ENCODE results near the gene NOS3. TPM values are rescaled to one million over a fixed set of nuclear protein-coding genes. Genes with fewer than 3 reads are reported as not detected.

NOS3 gene
- polyA plus RNA-seq, 1 of the 3 experiments (the other 2 are of a cell fraction), result 0.41 TPM

DNA sequence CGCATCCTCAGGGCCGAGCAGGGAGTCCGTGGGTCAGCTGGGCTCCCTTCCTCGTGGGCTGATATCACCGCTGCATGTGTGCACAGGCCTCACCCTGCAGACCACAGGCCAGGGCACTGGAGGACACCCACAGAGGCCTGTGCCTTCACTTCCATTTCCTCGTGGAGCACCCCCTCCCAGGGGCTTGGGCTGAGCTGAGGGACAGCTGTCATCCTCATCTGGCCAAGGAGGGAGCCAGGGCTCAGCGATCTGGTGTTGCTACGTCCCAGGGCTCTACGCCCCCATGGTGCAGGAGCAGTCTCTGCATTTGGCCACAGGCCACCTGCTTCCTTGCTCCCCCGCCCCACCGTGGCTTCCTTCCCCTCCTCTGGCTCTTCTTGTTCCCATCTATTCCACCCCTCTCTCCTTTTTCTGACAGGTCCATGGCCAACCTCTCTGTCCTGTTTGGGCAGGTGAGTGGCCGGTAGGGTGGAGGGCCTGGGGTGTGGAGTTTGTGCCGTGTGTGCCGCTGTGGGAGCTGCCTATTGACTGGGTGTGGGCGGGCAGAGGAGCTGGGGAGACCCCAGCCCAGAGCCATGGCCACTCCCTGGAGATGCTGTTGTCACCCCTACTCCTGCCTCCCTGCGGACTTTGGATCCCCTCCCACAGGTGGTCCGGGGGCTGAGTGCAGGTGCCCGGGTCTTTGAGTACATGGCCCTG is 49.2 kb downstream of the NOS3 start:
- H4K20me1 ChIP-seq (ENCODE audit: insufficient read depth), result no peaks in the 10 kb centered on the region
- no peaks in the 10 kb centered on the region for H3K9me3 ChIP-seq
- H3K9ac ChIP-seq, result peak overlapping the region; percentile 61; the same call in 1 of the 2 replicates
- TF ChIP-seq POLR2AphosphoS5 (IDR thresholded peaks at IDR 0.05; ENCODE audit: low read depth, low read length) (no peak), FOXM1 (IDR thresholded peaks at IDR 0.05; ENCODE audit: low read depth) (no peak), TEAD4 (IDR thresholded peaks at IDR 0.05; ENCODE audit: borderline replicate concordance, insufficient read depth) (no peak), NRF1 (IDR thresholded peaks at IDR 0.05; ENCODE audit: low read depth, low read length) (no peak), SIN3A (IDR thresholded peaks at IDR 0.05; ENCODE audit: borderline replicate concordance, low read depth, low read length) (no peak), GABPA (IDR thresholded peaks at IDR 0.05; ENCODE audit: low read depth) (no peak), RAD21 (IDR thresholded peaks at IDR 0.05; ENCODE audit: low read length) (no peak), EZH2phosphoT487 (IDR thresholded peaks at IDR 0.05; ENCODE audit: borderline replicate concordance, low read depth) (no peak), NFIC (IDR thresholded peaks at IDR 0.05; ENCODE audit: borderline replicate concordance) (no peak)
- TF ChIP-seq, protein P1, sequence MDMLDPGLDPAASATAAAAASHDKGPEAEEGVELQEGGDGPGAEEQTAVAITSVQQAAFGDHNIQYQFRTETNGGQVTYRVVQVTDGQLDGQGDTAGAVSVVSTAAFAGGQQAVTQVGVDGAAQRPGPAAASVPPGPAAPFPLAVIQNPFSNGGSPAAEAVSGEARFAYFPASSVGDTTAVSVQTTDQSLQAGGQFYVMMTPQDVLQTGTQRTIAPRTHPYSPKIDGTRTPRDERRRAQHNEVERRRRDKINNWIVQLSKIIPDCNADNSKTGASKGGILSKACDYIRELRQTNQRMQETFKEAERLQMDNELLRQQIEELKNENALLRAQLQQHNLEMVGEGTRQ (IDR thresholded peaks at IDR 0.05; ENCODE audit: borderline replicate concordance, low read depth, low read length), result no peak
- TF ChIP-seq, protein P2, sequence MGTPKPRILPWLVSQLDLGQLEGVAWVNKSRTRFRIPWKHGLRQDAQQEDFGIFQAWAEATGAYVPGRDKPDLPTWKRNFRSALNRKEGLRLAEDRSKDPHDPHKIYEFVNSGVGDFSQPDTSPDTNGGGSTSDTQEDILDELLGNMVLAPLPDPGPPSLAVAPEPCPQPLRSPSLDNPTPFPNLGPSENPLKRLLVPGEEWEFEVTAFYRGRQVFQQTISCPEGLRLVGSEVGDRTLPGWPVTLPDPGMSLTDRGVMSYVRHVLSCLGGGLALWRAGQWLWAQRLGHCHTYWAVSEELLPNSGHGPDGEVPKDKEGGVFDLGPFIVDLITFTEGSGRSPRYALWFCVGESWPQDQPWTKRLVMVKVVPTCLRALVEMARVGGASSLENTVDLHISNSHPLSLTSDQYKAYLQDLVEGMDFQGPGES (IDR thresholded peaks at IDR 0.05; ENCODE audit: low read depth, low read length), result no peak
- TF ChIP-seq, protein P3, sequence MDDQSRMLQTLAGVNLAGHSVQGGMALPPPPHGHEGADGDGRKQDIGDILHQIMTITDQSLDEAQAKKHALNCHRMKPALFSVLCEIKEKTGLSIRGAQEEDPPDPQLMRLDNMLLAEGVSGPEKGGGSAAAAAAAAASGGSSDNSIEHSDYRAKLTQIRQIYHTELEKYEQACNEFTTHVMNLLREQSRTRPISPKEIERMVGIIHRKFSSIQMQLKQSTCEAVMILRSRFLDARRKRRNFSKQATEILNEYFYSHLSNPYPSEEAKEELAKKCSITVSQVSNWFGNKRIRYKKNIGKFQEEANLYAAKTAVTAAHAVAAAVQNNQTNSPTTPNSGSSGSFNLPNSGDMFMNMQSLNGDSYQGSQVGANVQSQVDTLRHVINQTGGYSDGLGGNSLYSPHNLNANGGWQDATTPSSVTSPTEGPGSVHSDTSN (IDR thresholded peaks at IDR 0.05), result no peak
- TF ChIP-seq, protein P4, sequence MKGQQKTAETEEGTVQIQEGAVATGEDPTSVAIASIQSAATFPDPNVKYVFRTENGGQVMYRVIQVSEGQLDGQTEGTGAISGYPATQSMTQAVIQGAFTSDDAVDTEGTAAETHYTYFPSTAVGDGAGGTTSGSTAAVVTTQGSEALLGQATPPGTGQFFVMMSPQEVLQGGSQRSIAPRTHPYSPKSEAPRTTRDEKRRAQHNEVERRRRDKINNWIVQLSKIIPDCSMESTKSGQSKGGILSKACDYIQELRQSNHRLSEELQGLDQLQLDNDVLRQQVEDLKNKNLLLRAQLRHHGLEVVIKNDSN (IDR thresholded peaks at IDR 0.05; ENCODE audit: borderline replicate concordance, low read depth), result no peak
- H3K79me2 ChIP-seq (ENCODE audit: insufficient read depth), result no peaks in the 10 kb centered on the region; the same call in 1 of the 2 replicates
- peak overlapping the region; percentile 98 for H3K27ac ChIP-seq (ENCODE audit: low read depth in 2 of 2, low read length in 1 of 2)
- DNase-seq, result peak; percentile 59
- WGBS (ENCODE audit: low lambda C conversion rate), result 69% methylated on average over 16 of the region's 18 CpGs
- H3K4me2 ChIP-seq, result peak overlapping the region; percentile 65; the same call in 1 of the 2 replicates
- no peaks in the 10 kb centered on the region for H3K9me2 ChIP-seq
- H3K27me3 ChIP-seq (ENCODE audit: insufficient read depth), result no peaks in the 10 kb centered on the region
- ChIA-PET CTCF (interaction anchor here (0.6 to 9.5 kb wide), 16 partner anchors 8 to 75 kb away, joined by 3 to 59 read pairs (median 3); partner anchors contain the start of genes ABCB8, ASIC3 and CDK5), POLR2A (interaction anchor here (1.2 to 2.6 kb wide), 2 partner anchors 8 to 11 kb away, joined by 5 to 12 read pairs; partner anchors contain the start of genes ABCB8 and ASIC3)
- H3K4me1 ChIP-seq (ENCODE audit: control insufficient read depth in 1 of 2, insufficient read depth in 2 of 2, low read depth in 1 of 2, low read length in 1 of 2), result peaks cover 27 to 30% of the 10 kb centered on the region in 2 experiments
- H2AFZ ChIP-seq (ENCODE audit: low read depth), result no peak overlapping the region
- H3F3A ChIP-seq (replicated peaks; ENCODE audit: insufficient read depth), result peaks cover 25% of the 10 kb centered on the region
- no peak overlapping the region for H3K4me3 ChIP-seq (ENCODE audit: low read depth in 2 of 2, low read length in 1 of 2)
- H3K36me3 ChIP-seq (replicated peaks in 1 of 2; ENCODE audit: control insufficient read depth in 1 of 2, insufficient read depth in 2 of 2, low read length in 1 of 2), result peaks cover 12 to 34% of the 10 kb centered on the region in 2 experiments
